ENCODE measurements around the gene C4orf50.

GRCh38 chr4:6044805-6045204 lies 26.6 kb upstream of the C4orf50 start:
- no peak for TF ChIP-seq CTCF (IDR thresholded peaks at IDR 0.05)
- TF ChIP-seq POLR2A (IDR thresholded peaks at IDR 0.05): no peak
